H1 (cell line): ENCODE results near the gene MCOLN3. TPM values are rescaled to one million over a fixed set of nuclear protein-coding genes. Genes with fewer than 3 reads are reported as not detected.

Source experiments
- polyA plus RNA-seq, 7 experiments: library from polyadenylated mRNA; depleted of rRNA in 3 of 7; stranded (reverse) in 5 of 7; unstranded in 2 of 7; fragments of >200 nt in 5 of 7; fragments of 200-250 nt in 2 of 7; gene quantifications; 1 replicate in 5 of 7; 2 replicates in 1 of 7; 4 replicates in 1 of 7; pipeline versions ENCODE4 v1.2.1 to v1.2.3, GENCODE V29; 2011 to 2013; ENCODE audit warnings: missing spikeins in 2 of 7, mixed read lengths in 2 of 7
- total RNA-seq: library from RNA; stranded (reverse); fragmentation: NEBNext Ultra II Directional; extraction: Animal tissue kit (Norgen Biotek cat#: 25700); gene quantifications from 2 replicates; pipeline ENCODE4 v1.2.1, GENCODE V29; 2021
- TF ChIP-seq, protein P1 (sequence below): IDR thresholded peaks from 2 replicates; pipeline ENCODE4 v1.6.1; 2012; ENCODE audit warnings: inconsistent platforms

MCOLN3 gene
- total and polyA plus RNA-seq, 2 of the 8 experiments (the other 6 are each of a cell fraction or from before 2014, with no cell fraction given), result 3.8 to 4.9 TPM

DNA sequence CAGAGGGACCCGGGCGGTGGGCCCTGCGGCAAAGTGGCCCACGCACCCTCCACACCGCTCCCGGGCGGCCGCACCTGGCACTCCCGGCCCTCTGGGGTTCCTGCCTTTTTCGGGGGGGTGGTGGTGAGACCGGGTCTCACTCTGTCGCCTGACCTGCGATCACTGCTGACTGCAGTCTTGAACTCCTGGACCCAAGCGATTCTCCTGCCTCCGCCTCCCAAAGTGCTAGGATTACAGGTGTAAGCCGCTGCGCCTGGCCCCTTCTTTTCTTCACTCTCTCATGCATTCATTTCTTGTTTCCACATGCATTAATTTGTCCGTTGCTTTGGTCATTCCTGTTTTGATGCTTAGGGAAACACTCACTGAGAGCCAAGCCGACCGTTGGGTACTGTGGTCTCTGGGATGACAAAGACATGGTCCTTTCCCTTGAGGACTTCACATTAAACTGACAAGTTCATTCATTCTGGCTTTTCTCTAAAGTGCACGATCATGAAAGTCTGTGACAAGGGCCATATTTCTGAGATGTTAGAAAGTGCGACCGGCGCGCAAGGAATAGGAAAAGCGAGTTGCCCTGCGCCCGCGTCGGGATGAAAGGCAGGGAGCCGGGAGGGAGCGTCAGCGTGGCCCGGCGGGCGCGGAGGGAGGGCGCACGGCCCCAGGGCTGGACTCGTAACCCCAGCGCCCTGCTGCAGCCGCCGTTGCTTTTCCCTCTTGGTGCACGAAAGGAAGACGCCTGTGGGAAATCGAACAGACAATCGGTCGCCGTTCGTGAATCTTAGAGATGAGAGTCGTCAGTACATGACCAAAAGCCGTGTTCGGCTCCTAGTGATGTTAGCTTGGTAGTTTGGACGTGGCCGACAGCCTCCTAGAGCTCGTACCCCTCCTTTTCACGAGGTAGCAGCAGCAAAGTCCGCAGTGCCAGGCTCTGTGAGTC, 50.4 kb downstream of the MCOLN3 start (continued):
- TF ChIP-seq, protein P1, sequence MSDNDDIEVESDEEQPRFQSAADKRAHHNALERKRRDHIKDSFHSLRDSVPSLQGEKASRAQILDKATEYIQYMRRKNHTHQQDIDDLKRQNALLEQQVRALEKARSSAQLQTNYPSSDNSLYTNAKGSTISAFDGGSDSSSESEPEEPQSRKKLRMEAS, result peak; percentile 19; the same call in 1 of the 2 replicates
